Measurements from ENCODE around the gene ADAM20. TPM values are rescaled to one million over a fixed set of nuclear protein-coding genes. Genes with fewer than 3 reads are reported as not detected.

ADAM20 gene
- total RNA-seq: under 1 TPM; 0.22 to 0.76 (median 0.38) TPM
- under 1 TPM; 0.01 to 0.15 TPM for polyA plus RNA-seq
- long read RNA-seq, donor 1: 0 reads
- long read RNA-seq, donor 2: 0 reads
- long read RNA-seq, donor 3: 0 reads

DNA sequence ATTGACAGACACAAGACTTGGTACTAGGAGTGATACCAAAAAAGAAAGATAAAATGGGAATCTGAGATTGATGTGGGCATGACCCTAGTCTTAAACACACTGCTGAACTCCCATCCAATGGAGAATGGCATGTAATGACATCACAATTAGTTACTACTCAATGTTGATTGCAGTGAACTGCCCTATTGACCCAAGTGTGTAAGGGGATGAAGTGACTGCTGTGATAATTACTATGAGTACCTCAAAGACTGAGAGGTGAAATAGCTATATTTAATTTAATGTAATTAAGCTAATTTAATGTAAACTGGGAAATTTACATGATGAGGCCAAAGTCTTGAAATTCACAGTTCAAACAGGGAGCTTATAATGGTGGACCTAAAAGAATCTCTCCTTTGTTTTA lies at the start of gene ADAM20:
Gene ADAM20 (minus strand): TSS at position 101 of the 400 bp plus-strand sequence. CDS start 10,247 bp downstream, outside the sequence.
- Histone ChIP-seq H3K27ac (no peak within 1 kb of the TSS), H3K4me1 (no peaks in the 10 kb centered on the region), H3K4me3 (no peak within 1 kb of the TSS), H3K9me3 (peaks cover 0 to 41% (median 10%) of the 10 kb centered on the region in 11 donors), H3K36me3 (peaks cover 0 to 30% (median 4%) of the 10 kb centered on the region in 9 donors), H3K27me3 (no peaks in the 10 kb centered on the region)
- DNase-seq (no peak), ATAC-seq (no peak)
- TF ChIP-seq, protein P1, sequence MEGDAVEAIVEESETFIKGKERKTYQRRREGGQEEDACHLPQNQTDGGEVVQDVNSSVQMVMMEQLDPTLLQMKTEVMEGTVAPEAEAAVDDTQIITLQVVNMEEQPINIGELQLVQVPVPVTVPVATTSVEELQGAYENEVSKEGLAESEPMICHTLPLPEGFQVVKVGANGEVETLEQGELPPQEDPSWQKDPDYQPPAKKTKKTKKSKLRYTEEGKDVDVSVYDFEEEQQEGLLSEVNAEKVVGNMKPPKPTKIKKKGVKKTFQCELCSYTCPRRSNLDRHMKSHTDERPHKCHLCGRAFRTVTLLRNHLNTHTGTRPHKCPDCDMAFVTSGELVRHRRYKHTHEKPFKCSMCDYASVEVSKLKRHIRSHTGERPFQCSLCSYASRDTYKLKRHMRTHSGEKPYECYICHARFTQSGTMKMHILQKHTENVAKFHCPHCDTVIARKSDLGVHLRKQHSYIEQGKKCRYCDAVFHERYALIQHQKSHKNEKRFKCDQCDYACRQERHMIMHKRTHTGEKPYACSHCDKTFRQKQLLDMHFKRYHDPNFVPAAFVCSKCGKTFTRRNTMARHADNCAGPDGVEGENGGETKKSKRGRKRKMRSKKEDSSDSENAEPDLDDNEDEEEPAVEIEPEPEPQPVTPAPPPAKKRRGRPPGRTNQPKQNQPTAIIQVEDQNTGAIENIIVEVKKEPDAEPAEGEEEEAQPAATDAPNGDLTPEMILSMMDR (IDR thresholded peaks at IDR 0.05): no peak
- intact Hi-C loops (cut with DNase I): no loop called here

DNA sequence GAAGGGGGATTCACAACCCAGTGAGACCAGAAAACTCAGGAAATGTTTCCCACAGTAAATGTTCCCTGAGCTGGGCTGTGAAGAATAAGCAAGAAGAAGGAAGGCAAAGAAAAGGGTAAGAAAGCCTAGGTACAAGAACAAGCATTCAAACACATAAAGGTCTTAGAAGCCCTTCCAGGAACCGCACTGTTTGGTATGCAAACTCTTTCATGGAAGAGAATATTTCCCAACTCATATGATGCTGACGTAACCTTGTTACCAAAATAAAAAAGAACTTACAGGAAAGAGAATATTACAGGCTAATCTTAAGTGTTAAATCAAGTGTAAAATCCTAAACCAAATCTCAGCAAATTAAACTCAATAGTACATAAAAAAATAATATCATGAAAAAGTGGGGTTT lies 42.1 kb upstream of the ADAM20 start:
- Histone ChIP-seq H3K9me3 (peaks cover 0 to 5% (median 0%) of the 10 kb centered on the region in 11 donors), H3K4me3 (no peak overlapping the region), H3K27ac (no peak overlapping the region), H3K36me3 (peaks cover 0 to 79% (median 13%) of the 10 kb centered on the region in 9 donors), H3K4me1 (no peaks in the 10 kb centered on the region), H3K27me3 (no peaks in the 10 kb centered on the region)
- DNase-seq (no peak), ATAC-seq (no peak)
- TF ChIP-seq, protein P1 (IDR thresholded peaks at IDR 0.05): no peak
- intact Hi-C loops (cut with DNase I): no loop called here
- WGBS, 2 donors: 95 to 97% methylated on average over 2 of the region's 2 CpGs

DNA sequence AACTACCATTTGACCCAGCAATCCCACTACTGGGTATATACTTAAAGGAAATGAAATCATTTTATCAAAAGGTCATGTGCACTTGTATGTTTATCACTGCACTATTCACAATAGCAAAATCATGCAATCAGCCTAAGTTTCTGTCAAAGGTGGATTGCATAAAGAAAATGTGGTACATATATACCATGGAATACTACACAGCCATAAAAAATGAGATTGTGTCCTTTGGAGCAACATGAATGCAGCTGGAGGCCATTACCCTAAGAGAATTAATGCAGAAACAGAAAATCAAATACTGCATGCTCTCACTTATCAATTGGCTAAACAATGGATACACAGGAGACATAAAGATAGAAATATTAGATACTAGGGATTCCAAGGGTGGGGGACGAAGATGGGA lies 38.2 kb upstream of the ADAM20 start:
- ATAC-seq (no peak), DNase-seq (no peak)
- intact Hi-C loops (cut with DNase I): no loop called here
- 93 to 95% methylated on average over 1 of the region's 1 CpG for WGBS, 2 donors
- peaks cover 0 to 5% (median 0%) of the 10 kb centered on the region in 11 donors for H3K9me3 ChIP-seq
- TF ChIP-seq, protein P1 (IDR thresholded peaks at IDR 0.05): no peak
- H3K4me3 ChIP-seq: no peak overlapping the region
- peaks cover 0 to 63% (median 0%) of the 10 kb centered on the region in 9 donors for H3K36me3 ChIP-seq
- no peaks in the 10 kb centered on the region for H3K27me3 ChIP-seq
- no peak overlapping the region for H3K27ac ChIP-seq
- no peaks in the 10 kb centered on the region for H3K4me1 ChIP-seq

DNA sequence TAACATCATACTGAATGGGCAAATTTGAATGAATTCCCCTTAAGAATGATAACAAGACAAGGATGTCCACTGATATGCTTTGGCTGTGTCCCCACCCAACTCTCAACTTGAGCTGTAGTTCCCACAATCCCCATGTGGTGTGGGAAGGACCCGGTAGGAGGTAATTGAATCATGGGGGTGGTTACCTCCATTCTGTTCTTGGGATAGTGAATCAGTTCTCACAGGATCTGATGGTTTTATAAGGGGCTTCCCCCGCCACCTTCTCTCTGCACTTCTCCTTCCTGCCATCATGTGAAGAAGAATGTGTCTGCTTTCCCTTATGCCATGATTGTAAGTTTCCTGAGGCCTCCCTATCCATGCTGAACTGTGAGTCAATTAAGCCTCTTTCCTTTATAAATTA lies 36.3 kb upstream of the ADAM20 start:
- H3K4me3 ChIP-seq: no peak overlapping the region
- H3K27me3 ChIP-seq: no peaks in the 10 kb centered on the region
- TF ChIP-seq, protein P1 (IDR thresholded peaks at IDR 0.05): no peak
- peaks cover 0 to 64% (median 0%) of the 10 kb centered on the region in 9 donors for H3K36me3 ChIP-seq
- H3K9me3 ChIP-seq: peaks cover 0 to 9% (median 0%) of the 10 kb centered on the region in 11 donors
- no peak for DNase-seq
- WGBS, 2 donors: 95% methylated on average over 2 of the region's 2 CpGs
- no peak for ATAC-seq
- intact Hi-C loops (cut with DNase I): no loop called here
- no peaks in the 10 kb centered on the region for H3K4me1 ChIP-seq
- H3K27ac ChIP-seq: no peak overlapping the region

Data from heart right ventricle (tissue), 16 donors.